DND-41 (cell line): ENCODE measurements around the gene ANO8.
A peak's percentile ranks its signal among the peaks of the same experiment; 100 is the strongest.

Experiments used
- ATAC-seq: fragments of 200-7000 bp; cut with Tn5 transposase; 3 replicates; pipeline ENCODE4 v1.9.1; 2021; ENCODE audit warnings: low read depth; ENCODE audit not compliant: insufficient read depth
- DNase-seq: peaks from one replicate; pipeline ENCODE4 v3.0.0-alpha.2; 2020
- H2AFZ ChIP-seq: 2 replicates; pipeline ENCODE4 v1.6.0; 2012; ENCODE audit warnings: low read depth, low read length
- H3K27ac ChIP-seq: 2 replicates; pipeline ENCODE4 v1.5.1; 2012; ENCODE audit warnings: low read length, inconsistent platforms
- H3K27me3 ChIP-seq: fragments of 200-600 bp; sonication (generic); 2 replicates; pipeline ENCODE4 v1.6.0; 2012; ENCODE audit warnings: low read length, mild to moderate bottlenecking, inconsistent platforms; ENCODE audit not compliant: insufficient read depth, poor library complexity
- H3K36me3 ChIP-seq: 2 replicates; pipeline ENCODE4 v1.5.1; 2012; ENCODE audit warnings: low read length, inconsistent platforms; ENCODE audit not compliant: insufficient read depth
- H3K4me1 ChIP-seq: 2 replicates; pipeline ENCODE4 v1.5.1; 2012; ENCODE audit warnings: mild to moderate bottlenecking, low read length; ENCODE audit not compliant: insufficient read depth
- H3K4me2 ChIP-seq: 2 replicates; pipeline ENCODE4 v1.6.0; 2012; ENCODE audit warnings: mild to moderate bottlenecking, moderate library complexity, low read length, inconsistent platforms; ENCODE audit not compliant: insufficient read depth
- H3K4me3 ChIP-seq, 2 experiments: fragments of 200-600 bp in 1 of 2; shearing (Covaris generic) in 1 of 2; 2 replicates each; pipeline ENCODE4 v1.5.1; 2012 to 2016; ENCODE audit warnings: inconsistent platforms in 2 of 2, low read length in 2 of 2, mild to moderate bottlenecking in 2 of 2, low read depth in 1 of 2, moderate library complexity in 1 of 2
- H3K79me2 ChIP-seq: 2 replicates; pipeline ENCODE4 v1.6.0; 2012; ENCODE audit warnings: low read length, inconsistent platforms; ENCODE audit not compliant: insufficient read depth
- H3K9ac ChIP-seq: 2 replicates; pipeline ENCODE4 v1.6.0; 2012; ENCODE audit warnings: low read depth, mild to moderate bottlenecking, inconsistent platforms, low read length, moderate library complexity
- H3K9me3 ChIP-seq: 2 replicates; pipeline ENCODE4 v1.5.1; 2012; ENCODE audit warnings: low read length, moderate library complexity, mild to moderate bottlenecking, inconsistent platforms; ENCODE audit not compliant: insufficient read depth, severe bottlenecking
- H4K20me1 ChIP-seq: 2 replicates; pipeline ENCODE4 v1.6.0; 2012; ENCODE audit warnings: low read length; ENCODE audit not compliant: insufficient read depth
- EZH2 ChIP-seq: IDR thresholded peaks from 3 replicates; pipeline ENCODE4 v1.6.1; 2012; ENCODE audit warnings: borderline replicate concordance, low read depth, mild to moderate bottlenecking, moderate library complexity, low read length, inconsistent platforms; ENCODE audit not compliant: severe bottlenecking
- TF ChIP-seq, protein P1 (sequence below): IDR thresholded peaks from 2 replicates; pipeline ENCODE4 v1.5.1; 2012; ENCODE audit warnings: borderline replicate concordance, low read length, moderate library complexity, mild to moderate bottlenecking; ENCODE audit not compliant: poor library complexity, severe bottlenecking; ENCODE audit errors: extremely low read depth

ANO8 gene

DNA sequence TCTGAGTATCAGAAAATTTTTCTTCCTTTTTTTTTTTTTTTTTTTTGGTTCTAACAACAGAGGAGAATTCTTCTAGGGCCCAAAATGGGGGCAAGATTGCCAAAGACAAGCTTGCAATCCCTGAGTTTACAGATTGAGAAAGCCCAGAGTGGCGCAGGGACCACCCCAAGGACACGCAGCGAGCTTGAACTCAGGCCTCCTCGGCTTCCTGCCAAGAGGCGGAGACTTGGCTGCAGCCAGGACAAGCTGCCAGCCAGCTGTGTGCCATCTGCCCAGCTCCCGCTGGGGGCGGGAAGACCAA lies 29.5 kb downstream of the ANO8 start:
- Histone ChIP-seq H3K4me1 (peaks cover 40% of the 10 kb centered on the region), H3K9ac (peak overlapping the region; percentile 76), H3K36me3 (peaks cover 4% of the 10 kb centered on the region), H3K27me3 (no peaks in the 10 kb centered on the region), H2AFZ (peak overlapping the region; percentile 84), H3K9me3 (no peaks in the 10 kb centered on the region), H3K4me3 (peak overlapping the region in 1 of 2 experiments; percentile 70; a peak in 2 of 4 replicates), H3K4me2 (peak overlapping the region; percentile 78), H4K20me1 (peaks cover 5% of the 10 kb centered on the region), H3K79me2 (peaks cover 31% of the 10 kb centered on the region), H3K27ac (peak overlapping the region; percentile 87)
- DNase-seq (no peak), ATAC-seq (no peak)
- TF ChIP-seq EZH2: no peak
- TF ChIP-seq, protein P1, sequence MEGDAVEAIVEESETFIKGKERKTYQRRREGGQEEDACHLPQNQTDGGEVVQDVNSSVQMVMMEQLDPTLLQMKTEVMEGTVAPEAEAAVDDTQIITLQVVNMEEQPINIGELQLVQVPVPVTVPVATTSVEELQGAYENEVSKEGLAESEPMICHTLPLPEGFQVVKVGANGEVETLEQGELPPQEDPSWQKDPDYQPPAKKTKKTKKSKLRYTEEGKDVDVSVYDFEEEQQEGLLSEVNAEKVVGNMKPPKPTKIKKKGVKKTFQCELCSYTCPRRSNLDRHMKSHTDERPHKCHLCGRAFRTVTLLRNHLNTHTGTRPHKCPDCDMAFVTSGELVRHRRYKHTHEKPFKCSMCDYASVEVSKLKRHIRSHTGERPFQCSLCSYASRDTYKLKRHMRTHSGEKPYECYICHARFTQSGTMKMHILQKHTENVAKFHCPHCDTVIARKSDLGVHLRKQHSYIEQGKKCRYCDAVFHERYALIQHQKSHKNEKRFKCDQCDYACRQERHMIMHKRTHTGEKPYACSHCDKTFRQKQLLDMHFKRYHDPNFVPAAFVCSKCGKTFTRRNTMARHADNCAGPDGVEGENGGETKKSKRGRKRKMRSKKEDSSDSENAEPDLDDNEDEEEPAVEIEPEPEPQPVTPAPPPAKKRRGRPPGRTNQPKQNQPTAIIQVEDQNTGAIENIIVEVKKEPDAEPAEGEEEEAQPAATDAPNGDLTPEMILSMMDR: no peak

DNA sequence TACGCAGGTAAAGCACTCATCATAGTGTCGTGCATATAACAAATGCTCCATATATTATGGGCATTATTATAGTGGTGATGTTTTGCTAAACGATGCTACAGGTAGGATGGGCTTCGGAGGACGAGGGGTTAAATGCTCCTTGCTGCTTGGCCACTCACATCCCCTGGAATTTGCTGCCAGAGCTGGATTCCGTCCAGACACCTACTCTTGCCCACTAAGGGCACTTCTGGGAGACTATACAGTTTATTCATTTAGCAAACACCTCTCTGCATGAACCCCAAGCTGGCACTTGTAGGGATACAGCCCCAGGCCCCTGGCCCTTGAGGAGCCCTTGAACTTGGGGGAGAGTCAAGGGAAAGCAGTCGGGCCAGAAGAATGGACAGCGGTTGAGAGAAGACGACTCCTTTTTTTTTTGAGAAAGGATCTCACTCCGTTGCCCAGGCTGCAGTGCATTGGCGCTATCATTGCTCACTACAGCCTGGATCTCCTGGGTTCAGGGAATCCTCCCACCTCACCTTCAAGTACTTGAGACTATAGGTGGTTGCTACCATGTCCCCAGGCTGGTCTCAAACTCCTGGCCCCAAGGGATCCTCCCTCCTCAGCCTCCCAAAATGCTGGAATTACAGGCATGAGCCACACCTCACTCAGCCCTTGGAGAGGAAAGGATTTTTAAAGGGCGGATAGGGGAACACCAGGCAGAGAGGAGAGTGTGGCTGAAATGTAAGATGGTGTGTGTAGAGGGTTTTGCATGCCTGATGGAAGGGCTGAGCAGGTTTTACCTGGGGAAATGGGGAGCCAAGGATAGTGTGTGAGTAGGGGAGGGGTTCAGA lies 30.1 kb downstream of the ANO8 start:
- Histone ChIP-seq H2AFZ (no peak overlapping the region), H3K27me3 (no peaks in the 10 kb centered on the region), H3K27ac (peak overlapping the region; percentile 87), H3K4me1 (peaks cover 38% of the 10 kb centered on the region), H3K4me2 (peak overlapping the region; percentile 78), H3K9me3 (no peaks in the 10 kb centered on the region), H3K9ac (peak overlapping the region; percentile 76), H3K36me3 (peaks cover 4% of the 10 kb centered on the region), H3K4me3 (peak overlapping the region in 1 of 2 experiments; percentile 70; a peak in 1 of 4 replicates), H3K79me2 (peaks cover 26% of the 10 kb centered on the region), H4K20me1 (peaks cover 1% of the 10 kb centered on the region; the same call in 1 of the 2 replicates)
- TF ChIP-seq, protein P1: no peak
- no peak for TF ChIP-seq EZH2
- ATAC-seq: no peak
- no peak for DNase-seq

DNA sequence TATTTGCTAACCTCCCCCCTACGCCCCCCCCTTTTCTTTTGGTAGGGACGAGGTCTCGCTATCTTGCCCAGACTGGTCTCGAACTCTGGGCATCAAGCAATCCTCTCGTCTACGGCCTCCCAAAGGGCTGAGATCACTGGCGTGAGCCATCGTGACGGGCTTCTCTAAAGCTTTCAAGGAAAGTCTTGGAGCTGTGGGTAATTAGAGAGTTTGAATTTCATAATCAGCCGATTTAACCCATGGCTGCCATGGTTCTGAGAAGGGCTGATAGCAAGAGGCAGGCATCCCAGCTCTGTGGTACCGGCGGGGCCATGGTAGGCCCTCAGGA lies 30.8 kb downstream of the ANO8 start:
- Histone ChIP-seq H3K36me3 (peaks cover 4% of the 10 kb centered on the region), H3K4me1 (peaks cover 35% of the 10 kb centered on the region), H4K20me1 (no peaks in the 10 kb centered on the region), H2AFZ (no peak overlapping the region), H3K4me2 (no peak overlapping the region), H3K4me3 (no peak overlapping the region), H3K9ac (no peak overlapping the region), H3K9me3 (no peaks in the 10 kb centered on the region), H3K27ac (no peak overlapping the region), H3K79me2 (peaks cover 23% of the 10 kb centered on the region), H3K27me3 (no peaks in the 10 kb centered on the region)
- ATAC-seq: no peak
- DNase-seq: no peak
- TF ChIP-seq, protein P1: no peak
- TF ChIP-seq EZH2: no peak
